ENCODE data around the gene RABGGTB.
"Not testable (repeated sequence)": the region's sequence is repeated elsewhere in the genome, so short reads cannot be mapped to it uniquely, and the experiment has no call there.

The RABGGTB gene

DNA sequence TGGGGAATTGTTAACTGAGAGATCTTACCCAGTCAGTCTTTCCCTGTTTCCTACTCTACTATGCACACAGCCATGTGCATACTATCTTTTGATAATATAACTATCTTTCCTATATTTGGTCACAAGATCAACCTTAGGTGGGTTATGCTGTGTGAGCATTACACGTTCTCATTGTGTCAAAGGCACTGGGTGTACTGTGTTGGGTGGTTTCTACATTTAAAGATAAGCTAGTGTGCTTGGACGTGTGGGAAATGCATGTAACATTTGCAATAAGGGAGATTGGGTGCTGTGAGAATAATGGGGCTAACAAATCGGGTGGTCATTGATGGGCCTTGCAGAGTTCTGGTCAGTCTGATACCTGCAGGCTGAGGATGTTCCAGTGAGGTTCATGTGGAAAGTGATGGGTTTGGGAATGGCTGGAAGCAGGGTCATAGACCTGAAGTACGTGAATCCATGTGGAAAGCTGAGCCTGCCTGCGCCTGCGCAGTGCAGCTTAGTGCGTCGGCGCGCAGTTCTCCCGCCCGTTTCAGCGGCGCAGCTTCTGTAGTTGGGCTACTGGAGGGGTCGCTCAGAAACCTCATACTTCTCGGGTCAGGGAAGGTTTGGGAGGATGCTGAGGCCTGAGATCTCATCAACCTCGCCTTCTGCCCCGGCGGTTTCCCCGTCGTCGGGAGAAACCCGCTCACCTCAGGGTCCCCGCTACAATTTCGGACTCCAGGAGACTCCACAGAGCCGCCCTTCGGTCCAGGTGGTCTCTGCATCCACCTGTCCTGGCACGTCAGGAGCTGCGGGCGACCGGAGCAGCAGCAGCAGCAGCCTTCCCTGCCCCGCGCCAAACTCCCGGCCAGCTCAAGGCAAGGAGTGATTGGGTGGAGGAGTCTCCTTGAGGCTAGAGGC is 10.6 kb downstream of the RABGGTB start, which contains the start of gene MSH4:
TSS of gene MSH4 (plus strand) at position 507 of the 897 bp plus-strand sequence. CDS start at position 611, 104 bp downstream.
- no peak for DNase-seq

DNA sequence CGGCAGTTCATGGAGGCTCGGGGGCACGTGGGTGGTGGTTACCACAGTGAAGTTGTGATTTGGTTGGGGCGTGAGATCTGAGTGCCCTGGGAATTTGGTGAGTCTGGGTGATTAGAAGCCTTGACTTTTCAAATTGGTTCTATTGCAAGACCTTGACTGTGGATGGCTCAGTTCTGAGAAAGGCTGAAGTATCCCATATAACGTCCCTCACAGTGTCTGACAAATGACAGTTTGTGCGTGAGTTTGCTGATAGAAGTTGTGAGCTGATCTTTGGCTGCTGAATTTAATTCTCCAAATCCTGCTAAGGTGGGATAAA is 11.2 kb downstream of the RABGGTB start:
- DNase-seq, result no peak

DNA sequence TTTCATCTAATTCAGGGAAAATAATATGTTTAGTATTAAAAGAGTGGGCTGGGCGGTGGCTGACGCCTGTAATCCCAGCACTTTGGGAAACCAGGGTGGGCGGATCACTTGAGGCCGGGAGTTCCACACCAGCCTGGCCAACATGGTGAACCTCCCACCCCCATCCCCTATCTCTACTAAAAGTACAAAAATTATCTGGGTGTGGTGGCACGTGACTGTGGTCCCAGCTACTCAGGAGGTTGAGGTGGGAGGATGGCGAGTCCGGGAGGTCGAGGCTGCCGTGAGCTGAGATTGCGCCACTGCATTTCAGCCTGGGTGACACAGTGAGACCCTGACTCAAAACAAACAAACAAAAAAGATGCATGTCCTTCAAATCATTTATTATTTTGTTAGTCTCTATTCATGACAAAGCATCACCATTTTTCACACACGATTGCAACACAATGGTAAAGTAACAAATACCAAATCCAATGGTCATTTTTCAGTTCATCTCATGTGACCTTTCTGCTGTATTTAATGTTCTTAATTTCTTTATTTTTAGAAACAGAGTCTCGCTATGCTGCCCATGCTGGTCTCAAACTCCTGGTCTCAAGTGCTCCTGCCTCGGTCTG is 11.7 kb downstream of the RABGGTB start:
- no peak for DNase-seq

DNA sequence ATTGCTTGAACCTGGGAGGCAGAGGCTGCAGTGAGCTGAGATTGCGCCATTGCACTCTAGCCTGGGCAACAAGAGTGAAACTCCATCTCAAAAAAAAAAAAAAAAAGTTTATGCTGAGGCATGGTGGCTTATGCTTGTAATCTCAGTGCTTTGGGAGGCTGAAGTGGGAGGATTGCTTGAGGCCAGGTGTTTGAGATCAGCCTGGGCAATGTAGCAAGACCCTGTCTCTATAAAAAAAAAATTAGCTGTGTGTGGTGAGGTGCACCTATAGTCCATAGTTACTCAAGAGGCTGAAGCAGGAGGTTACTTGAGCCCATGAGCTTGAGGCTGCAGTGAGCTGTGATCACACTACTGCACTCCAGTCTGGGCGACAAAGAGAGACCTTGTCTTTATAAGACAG is 15.4 kb downstream of the RABGGTB start:
- not testable (repeated sequence) for DNase-seq

DNA sequence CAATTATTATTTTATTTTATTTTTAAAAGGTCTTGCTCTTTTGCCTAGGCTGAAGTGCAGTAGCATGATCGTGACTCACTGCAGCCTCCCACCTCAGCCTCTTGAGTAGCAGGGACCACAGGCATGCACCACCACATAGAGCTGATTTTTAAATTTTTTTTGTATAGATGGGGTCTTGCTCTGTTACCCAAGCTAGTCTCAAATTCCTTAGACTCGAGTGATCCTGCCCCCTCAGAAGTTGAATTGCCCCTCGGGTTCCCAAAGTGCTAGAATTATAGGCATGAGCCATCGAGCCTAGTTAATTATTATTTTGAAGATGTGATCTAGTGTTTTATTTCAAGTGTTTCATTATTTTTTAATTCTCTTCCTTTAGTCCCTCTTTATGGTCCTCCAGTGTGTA is 22.9 kb downstream of the RABGGTB start:
- no peak for DNase-seq

DNA sequence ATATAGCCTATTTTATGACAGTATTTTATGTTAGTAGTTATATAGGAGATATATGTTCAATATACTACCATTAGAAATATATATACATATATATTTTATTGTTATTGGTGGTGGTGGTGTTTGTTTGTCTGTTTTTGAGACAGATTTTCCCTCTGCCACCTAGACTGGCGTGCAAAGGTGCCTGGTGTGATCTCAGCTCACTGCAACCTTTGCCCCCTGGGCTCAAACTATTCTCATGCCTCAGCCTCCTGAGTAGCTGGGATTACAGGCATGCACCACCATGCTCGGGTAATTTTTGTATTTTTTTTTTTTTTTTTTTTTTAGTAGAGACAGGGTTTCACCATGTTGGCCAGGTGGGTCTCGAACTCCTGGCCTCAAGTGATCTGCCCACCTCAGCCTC is 24.1 kb downstream of the RABGGTB start:
- DNase-seq, result not testable (repeated sequence)

DNA sequence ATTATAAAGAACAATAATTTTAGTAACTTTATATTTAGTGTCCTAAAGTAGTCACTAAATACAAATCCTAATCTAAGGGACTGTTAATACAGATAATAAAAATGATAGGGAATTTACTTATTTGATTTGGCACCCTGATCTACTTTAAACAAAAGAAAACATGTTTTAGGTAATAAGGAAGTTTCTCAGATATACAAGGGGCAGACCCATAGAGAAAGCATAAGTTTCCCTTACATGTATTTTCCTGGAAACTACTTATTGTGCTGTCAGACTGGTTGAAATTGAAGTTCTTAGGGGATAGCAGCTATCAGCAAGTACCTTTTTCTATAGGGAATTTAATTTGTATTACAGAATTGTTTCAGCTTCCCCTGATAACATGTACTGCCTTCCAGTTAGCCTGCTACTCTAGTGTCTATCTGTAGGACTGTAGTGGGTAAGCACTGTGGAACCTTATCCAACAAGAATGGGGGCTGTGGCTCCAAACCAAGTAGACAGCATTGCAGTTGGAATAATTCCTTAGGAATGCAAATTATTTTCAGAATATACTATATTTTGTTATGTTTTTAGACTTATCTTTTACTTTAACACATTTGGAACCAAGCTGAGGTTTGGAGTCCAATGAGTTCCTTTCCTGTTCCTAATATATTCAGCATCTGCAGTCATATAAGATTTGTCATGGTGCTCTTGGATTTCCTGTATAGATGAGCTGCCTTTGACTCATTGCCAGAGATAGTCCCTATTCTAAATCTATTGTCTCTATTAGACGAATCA is 25.3 kb downstream of the RABGGTB start:
- no peak for DNase-seq

DNA sequence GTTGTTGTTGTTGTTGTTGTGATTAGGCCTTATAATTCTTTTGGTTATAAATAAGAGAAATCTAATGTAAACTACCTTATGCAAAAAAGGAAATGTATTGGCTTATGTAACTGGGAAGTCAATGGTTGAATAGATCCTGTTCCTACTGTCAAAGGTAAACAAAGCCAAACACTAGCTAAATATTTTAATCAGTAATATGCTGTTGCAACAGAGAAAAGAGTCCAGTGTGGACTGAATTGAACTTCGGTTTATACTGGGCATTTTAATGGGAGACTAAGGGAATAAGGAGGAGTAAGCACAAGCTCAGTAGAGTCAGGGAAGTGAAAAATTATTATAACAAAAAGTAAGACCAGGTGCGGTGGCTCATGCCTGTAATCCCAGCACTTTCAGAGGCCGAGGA is 26.0 kb downstream of the RABGGTB start:
- no peak for DNase-seq

DNA sequence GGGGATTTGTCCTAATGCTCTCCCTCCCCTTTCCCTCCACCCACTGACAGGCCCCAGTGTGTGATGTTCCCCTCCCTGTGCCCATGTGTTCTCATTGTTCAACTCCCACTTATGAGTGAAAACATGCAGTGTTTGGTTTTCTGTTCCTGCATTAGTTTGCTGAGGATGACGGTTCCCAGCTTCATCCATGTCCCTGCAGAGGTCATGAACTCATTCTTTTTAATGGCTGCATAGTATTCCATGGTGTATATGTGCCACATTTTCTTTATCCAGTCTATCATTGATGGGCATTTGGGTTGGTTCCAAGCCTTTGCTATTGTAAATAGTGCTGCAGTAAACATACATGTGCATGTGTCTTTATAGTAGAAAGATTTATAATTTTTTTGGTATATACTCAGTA is 37.5 kb downstream of the RABGGTB start:
- not testable (repeated sequence) for DNase-seq

DNA sequence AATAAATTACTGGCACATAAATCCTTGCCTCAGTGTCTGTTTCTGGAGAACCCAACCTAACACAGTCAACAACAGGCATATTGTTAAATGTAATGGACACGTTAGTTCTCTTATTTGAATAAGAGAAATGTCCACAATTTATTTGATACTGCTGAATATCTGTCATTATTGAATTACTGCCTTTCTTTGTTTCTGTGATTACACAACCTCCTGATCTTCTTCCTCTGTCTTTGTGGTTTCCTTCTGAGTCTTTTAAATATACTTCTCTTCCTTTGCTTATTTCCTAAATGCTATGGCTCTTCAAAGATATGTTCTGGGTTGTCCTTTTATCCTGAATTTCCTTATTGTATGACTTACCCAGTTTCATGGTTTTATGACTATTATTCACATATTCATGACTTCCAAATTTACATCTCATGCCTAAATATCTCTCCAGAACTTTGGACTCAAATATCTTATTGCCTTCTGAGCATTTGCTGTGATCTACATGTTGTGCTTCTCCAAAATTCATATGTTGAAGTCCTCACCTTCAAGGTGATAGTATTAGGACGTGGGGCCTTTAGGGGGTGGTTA is 50.6 kb downstream of the RABGGTB start:
- DNase-seq, result no peak

DNA sequence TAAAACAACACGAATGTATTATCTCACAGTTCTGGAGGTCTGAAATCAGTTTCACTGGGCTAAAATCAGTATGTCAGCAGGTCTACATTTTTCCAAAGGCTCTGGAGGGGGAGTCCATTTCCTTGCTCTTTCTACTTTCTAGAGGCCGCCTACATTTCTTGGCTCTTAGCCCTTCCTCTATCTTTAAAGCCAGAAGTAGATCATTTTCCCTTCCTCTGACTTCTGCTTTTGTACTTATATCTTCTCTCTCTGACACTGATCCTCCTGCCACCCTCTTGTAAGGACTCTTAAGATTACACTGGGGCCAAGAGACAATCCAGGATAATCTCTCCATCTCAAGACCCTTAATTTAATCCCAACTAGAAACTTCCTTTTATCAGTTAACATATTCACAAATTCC is 52.0 kb downstream of the RABGGTB start:
- no peak for DNase-seq

DNA sequence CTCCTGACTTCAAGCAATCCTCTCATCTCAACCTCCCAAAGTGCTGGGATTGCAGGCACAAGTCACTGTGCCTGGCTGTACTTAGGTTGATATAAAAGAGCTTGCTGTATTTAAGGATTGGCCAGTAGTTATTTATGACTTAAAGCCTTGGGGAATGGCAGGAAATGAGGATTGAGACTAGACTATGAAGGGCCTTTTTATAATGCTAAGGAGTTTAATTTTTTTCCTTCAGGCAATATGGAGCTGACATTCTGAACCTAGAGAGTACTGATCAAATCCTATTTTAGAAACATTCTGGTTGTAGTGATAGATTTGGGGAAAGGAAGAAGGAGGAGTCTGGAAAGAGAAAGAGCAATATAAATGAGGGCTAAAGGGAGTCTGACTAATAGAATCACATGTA is 55.4 kb downstream of the RABGGTB start:
- no peak for DNase-seq

Measured in NCI-H748 treated with DMSO at 0.1 percent for 48 hours (cell line).